Aorta (tissue), 5 donors: ENCODE results near the gene NCKAP5. TPM values are rescaled to one million over a fixed set of nuclear protein-coding genes. Genes with fewer than 3 reads are reported as not detected.

Source experiments
- ATAC-seq: fragments of 200-7000 bp; cut with Tn5 transposase; one replicate; pipeline ENCODE4 v1.9.1; 2022; ENCODE audit warnings: moderate library complexity; ENCODE audit not compliant: low FRiP score
- DNase-seq, 2 donors: peaks; one replicate each; pipeline ENCODE4 v3.0.0-alpha.2; 2020
- H3K27ac ChIP-seq, 2 donors: one replicate each; pipeline ENCODE4 v1.5.1; 2013; ENCODE audit warnings: low read length in 2 of 2, mild to moderate bottlenecking in 2 of 2, moderate library complexity in 2 of 2, control low read depth in 1 of 2, inconsistent platforms in 1 of 2, low read depth in 1 of 2
- H3K27me3 ChIP-seq, 2 donors: one replicate each; pipeline ENCODE4 v1.6.1; 2013; ENCODE audit warnings: control low read depth in 1 of 2, low read length in 1 of 2, mild to moderate bottlenecking in 1 of 2, moderate library complexity in 1 of 2; ENCODE audit not compliant: insufficient read depth in 2 of 2, control insufficient read depth in 1 of 2
- H3K36me3 ChIP-seq, 2 donors: one replicate each; pipeline ENCODE4 v1.6.1; 2013; ENCODE audit warnings: control low read depth in 1 of 2, low read length in 1 of 2, mild to moderate bottlenecking in 1 of 2; ENCODE audit not compliant: insufficient read depth in 2 of 2, control insufficient read depth in 1 of 2
- H3K4me1 ChIP-seq, 2 donors: one replicate each; pipeline ENCODE4 v1.6.1; 2013; ENCODE audit warnings: low read length in 2 of 2, control low read depth in 1 of 2, mild to moderate bottlenecking in 1 of 2, moderate library complexity in 1 of 2; ENCODE audit not compliant: insufficient read depth in 2 of 2, control insufficient read depth in 1 of 2
- H3K4me3 ChIP-seq, 2 donors: one replicate each; pipeline ENCODE4 v1.5.1; 2013; ENCODE audit warnings: low read length in 2 of 2, control low read depth in 1 of 2, mild to moderate bottlenecking in 1 of 2
- H3K9me3 ChIP-seq: one replicate; pipeline ENCODE4 v1.6.1; 2013; ENCODE audit warnings: mild to moderate bottlenecking, low read length; ENCODE audit not compliant: control insufficient read depth
- WGBS, 2 donors: extraction: QIAGEN DNeasy Blood & Tissue Kit; methylation state at CpG; one replicate each; pipeline ENCODE4 v1.1.7; 2013; 5-methylcytosine and 5-hydroxymethylcytosine counted together
- intact Hi-C, 2 donors: fragments of 100-400 bp; cut with DNase I; formaldehyde crosslinking; loops; one replicate each; pipeline versions ENCODE4 v1.14.2 to v1.15.0; 2022
- polyA plus RNA-seq, 2 donors: library from polyadenylated mRNA; stranded (reverse); fragments of 200-250 nt; gene quantifications; one replicate each; pipeline ENCODE4 v1.2.3, GENCODE V29; 2013
- total RNA-seq, 2 donors: library from RNA; stranded (reverse); fragmentation: NEBNext Ultra II Directional; extraction: Animal tissue kit (Norgen Biotek cat#: 25700); gene quantifications; one replicate each; pipeline ENCODE4 v1.2.1, GENCODE V29; 2021
- donor health status: healthy with polysubstance abuse.
- donor health status: Bipolar disorder and iron deficiency.
- donor health status: DM: no; HTN: no; CAD: no.
- donor health status: DM: no; HTN: no; CAD: no.
- donor health status: DM: yes; HTN: yes; CAD: no.

NCKAP5 gene
- total and polyA plus RNA-seq, 4 donors = 0.75 to 7.5 (median 2.4) TPM; not detected in 1

DNA sequence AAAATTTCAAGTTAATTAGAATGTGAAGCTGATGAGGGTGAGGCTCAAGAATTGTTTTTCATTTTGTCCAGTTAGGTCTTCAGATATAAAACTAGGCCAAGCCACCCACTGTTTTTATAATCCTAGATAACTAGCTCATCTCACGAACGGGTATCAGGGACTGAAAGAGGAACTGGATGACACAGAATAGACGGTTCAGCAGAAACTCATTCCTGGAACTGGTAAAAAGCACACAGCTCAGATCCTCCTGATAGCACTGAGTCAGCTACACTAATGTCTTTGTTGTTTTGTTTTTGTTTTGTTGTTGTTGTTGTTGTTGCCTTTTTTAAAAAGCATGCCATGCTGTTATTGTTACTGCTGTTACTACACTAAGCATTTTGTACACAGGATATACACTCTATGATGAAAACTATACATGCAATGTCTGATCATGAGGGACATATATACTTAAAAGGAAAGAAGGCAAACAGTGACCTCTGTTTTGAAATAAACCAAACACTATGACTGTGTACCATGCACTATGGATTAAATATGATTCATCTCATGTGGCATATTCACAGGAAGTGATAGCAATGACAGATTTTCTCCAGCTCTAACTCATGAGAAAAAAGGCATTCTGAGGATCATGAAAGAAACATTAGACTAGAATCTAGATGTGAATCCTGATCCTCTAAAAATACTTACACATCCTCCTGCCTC, 437.6 kb downstream of the NCKAP5 start:
- no peaks in the 10 kb centered on the region for H3K36me3 ChIP-seq
- 77 to 78% methylated on average over 3 of the region's 3 CpGs for WGBS, 2 donors
- H3K9me3 ChIP-seq = peaks cover 2% of the 10 kb centered on the region
- no peak for ATAC-seq
- no peak for DNase-seq
- intact Hi-C loops = no loop called here
- no peak overlapping the region for H3K4me3 ChIP-seq
- H3K27ac ChIP-seq = no peak overlapping the region
- H3K27me3 ChIP-seq = no peaks in the 10 kb centered on the region
- no peaks in the 10 kb centered on the region for H3K4me1 ChIP-seq

DNA sequence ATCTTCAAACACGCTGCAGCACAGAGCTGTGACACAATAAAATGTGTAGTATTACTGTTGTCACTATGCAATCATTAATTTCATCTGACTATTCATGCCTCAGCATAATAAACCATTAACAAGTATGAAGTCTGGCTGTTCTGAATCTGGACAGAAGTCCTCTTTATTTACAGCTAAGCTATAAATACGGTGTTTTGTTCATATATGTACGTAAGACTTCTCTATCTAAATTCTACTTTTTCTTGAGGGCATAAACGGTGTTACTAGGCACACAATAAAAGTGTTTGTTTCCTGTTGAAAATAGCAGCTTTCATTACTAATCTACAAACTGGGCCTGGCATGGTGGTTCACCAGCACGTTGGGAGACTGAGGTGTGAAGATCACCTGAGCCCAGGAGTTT, 443.8 kb downstream of the NCKAP5 start:
- 86 to 92% methylated on average over 5 of the region's 5 CpGs for WGBS, 2 donors
- no peak for ATAC-seq
- intact Hi-C loops = no loop called here

GRCh38 chr2:133123904-133124303, 444.4 kb downstream of the NCKAP5 start:
- Histone ChIP-seq H3K4me3 (no peak overlapping the region), H3K27ac (no peak overlapping the region), H3K27me3 (no peaks in the 10 kb centered on the region), H3K9me3 (peaks cover 2% of the 10 kb centered on the region), H3K36me3 (no peaks in the 10 kb centered on the region), H3K4me1 (no peaks in the 10 kb centered on the region)
- 90 to 93% methylated on average over 5 of the region's 5 CpGs for WGBS, 2 donors
- DNase-seq (no peak), ATAC-seq (no peak)
- intact Hi-C loops = no loop called here

More for the DNA sequence above, 443.8 kb downstream of the NCKAP5 start:
- H3K9me3 ChIP-seq = peaks cover 2% of the 10 kb centered on the region
- no peak for DNase-seq
- H3K27me3 ChIP-seq = no peaks in the 10 kb centered on the region
- no peak overlapping the region for H3K27ac ChIP-seq
- H3K4me1 ChIP-seq = no peaks in the 10 kb centered on the region
- no peaks in the 10 kb centered on the region for H3K36me3 ChIP-seq
- H3K4me3 ChIP-seq = no peak overlapping the region

GRCh38 chr2:133123393-133123792, 444.9 kb downstream of the NCKAP5 start:
- Histone ChIP-seq H3K4me3 (no peak overlapping the region), H3K36me3 (no peaks in the 10 kb centered on the region), H3K27ac (no peak overlapping the region), H3K4me1 (no peaks in the 10 kb centered on the region), H3K9me3 (peaks cover 2% of the 10 kb centered on the region), H3K27me3 (no peaks in the 10 kb centered on the region)
- ATAC-seq (no peak), DNase-seq (no peak)
- intact Hi-C loops = no loop called here
- 95 to 100% methylated on average over 1 of the region's 1 CpG for WGBS, 2 donors

DNA sequence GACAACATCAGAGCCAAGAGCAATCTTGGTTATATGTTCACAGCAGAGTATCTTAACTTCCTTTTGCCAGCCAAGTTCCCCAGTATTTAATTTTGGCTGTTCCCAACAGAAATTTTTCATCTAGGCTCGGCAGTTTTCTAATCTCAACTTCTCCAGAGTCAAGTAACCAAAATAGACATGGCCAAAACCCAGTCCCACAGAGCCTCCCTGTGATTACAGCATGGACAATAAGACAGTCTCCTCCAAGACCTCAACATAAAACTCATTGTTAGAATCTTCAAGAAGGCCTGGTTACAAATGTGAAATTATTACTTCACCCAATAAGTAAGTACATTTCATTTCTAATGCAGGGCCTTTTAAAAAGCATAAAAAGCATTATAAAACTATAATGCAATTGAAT, 445.7 kb downstream of the NCKAP5 start:
- Histone ChIP-seq H3K9me3 (peaks cover 2% of the 10 kb centered on the region), H3K27me3 (no peaks in the 10 kb centered on the region), H3K4me1 (no peaks in the 10 kb centered on the region), H3K36me3 (no peaks in the 10 kb centered on the region), H3K4me3 (no peak overlapping the region), H3K27ac (no peak overlapping the region)
- intact Hi-C loops = no loop called here
- DNase-seq (no peak), ATAC-seq (no peak)
- 2 to 3% methylated on average over 1 of the region's 1 CpG for WGBS, 2 donors

- Histone ChIP-seq H3K27ac (no peak overlapping the region), H3K9me3 (no peaks in the 10 kb centered on the region), H3K4me3 (no peak overlapping the region), H3K36me3 (no peaks in the 10 kb centered on the region), H3K4me1 (no peaks in the 10 kb centered on the region), H3K27me3 (no peaks in the 10 kb centered on the region)
- 71 to 75% methylated on average over 1 of the region's 1 CpG for WGBS, 2 donors
- DNase-seq (no peak), ATAC-seq (no peak)
- intact Hi-C loops = no loop called here
Observed at GRCh38 chr2:133120310-133120709, 448.0 kb downstream of the NCKAP5 start.

DNA sequence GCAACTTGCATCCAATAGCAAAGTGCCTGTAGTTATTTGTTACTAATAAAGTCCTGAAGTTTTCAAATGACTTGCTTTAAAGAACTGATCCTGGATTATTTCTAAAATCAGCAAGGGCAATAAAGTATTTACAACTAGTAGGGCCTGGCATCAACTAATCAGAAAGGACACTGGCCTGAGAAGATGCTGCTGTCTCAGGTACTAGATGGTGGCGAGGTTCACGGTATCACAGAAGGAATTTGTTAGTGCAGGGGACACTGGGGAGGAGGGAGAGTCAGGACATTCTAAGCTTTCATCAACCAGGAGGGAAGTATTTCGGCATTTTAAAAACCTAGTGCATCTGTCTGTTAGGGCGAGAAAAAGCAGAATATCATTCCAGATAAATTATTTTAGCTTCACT, 458.1 kb downstream of the NCKAP5 start:
- Histone ChIP-seq H3K27me3 (no peaks in the 10 kb centered on the region), H3K27ac (no peak overlapping the region), H3K4me3 (no peak overlapping the region), H3K9me3 (no peaks in the 10 kb centered on the region), H3K36me3 (no peaks in the 10 kb centered on the region), H3K4me1 (no peaks in the 10 kb centered on the region)
- 62 to 82% methylated on average over 4 of the region's 4 CpGs for WGBS, 2 donors
- ATAC-seq (no peak), DNase-seq (no peak)
- intact Hi-C loops = no loop called here

DNA sequence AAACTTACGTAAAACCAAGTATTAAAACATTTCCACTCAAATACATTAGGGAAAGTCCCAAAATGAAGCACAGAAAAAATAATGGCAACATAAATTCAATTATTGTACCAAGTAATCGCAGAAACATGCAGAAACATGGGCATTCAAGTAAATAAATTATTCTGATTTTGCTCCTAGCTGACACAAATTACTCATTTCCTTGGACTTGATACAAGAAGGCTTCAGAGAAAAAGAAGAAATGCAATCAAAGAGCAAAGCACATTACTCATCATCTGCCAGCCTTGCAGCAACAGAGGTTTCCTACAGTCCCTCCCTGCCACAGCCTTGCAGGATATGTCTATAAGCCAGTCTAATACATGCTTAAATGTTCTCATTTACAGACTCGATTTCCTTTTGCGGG, 458.5 kb downstream of the NCKAP5 start:
- Histone ChIP-seq H3K9me3 (no peaks in the 10 kb centered on the region), H3K36me3 (no peaks in the 10 kb centered on the region), H3K4me3 (no peak overlapping the region), H3K27ac (no peak overlapping the region), H3K4me1 (no peaks in the 10 kb centered on the region), H3K27me3 (no peaks in the 10 kb centered on the region)
- DNase-seq (no peak), ATAC-seq (no peak)
- intact Hi-C loops = no loop called here
- 62 to 65% methylated on average over 4 of the region's 4 CpGs for WGBS, 2 donors

GRCh38 chr2:133107058-133107815, 461.0 kb downstream of the NCKAP5 start:
- no peaks in the 10 kb centered on the region for H3K4me1 ChIP-seq
- 82 to 83% methylated on average over 9 of the region's 9 CpGs for WGBS, 2 donors
- intact Hi-C loops = no loop called here
- H3K36me3 ChIP-seq = no peaks in the 10 kb centered on the region
- no peak overlapping the region for H3K27ac ChIP-seq
- no peaks in the 10 kb centered on the region for H3K9me3 ChIP-seq
- no peak overlapping the region for H3K4me3 ChIP-seq
- H3K27me3 ChIP-seq = no peaks in the 10 kb centered on the region
- DNase-seq (no peak), ATAC-seq (no peak)
